HG02981 (cell line): ENCODE measurements around the gene ITGB5.

Source experiments
- ATAC-seq: cut with Tn5 transposase; IDR thresholded peaks from one replicate; pipeline ENCODE4 v1.9.1; 2021; ENCODE audit warnings: mild to moderate bottlenecking, moderate library complexity; ENCODE audit not compliant: unreplicated experiment

The ITGB5 gene, protein sequence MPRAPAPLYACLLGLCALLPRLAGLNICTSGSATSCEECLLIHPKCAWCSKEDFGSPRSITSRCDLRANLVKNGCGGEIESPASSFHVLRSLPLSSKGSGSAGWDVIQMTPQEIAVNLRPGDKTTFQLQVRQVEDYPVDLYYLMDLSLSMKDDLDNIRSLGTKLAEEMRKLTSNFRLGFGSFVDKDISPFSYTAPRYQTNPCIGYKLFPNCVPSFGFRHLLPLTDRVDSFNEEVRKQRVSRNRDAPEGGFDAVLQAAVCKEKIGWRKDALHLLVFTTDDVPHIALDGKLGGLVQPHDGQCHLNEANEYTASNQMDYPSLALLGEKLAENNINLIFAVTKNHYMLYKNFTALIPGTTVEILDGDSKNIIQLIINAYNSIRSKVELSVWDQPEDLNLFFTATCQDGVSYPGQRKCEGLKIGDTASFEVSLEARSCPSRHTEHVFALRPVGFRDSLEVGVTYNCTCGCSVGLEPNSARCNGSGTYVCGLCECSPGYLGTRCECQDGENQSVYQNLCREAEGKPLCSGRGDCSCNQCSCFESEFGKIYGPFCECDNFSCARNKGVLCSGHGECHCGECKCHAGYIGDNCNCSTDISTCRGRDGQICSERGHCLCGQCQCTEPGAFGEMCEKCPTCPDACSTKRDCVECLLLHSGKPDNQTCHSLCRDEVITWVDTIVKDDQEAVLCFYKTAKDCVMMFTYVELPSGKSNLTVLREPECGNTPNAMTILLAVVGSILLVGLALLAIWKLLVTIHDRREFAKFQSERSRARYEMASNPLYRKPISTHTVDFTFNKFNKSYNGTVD

DNA sequence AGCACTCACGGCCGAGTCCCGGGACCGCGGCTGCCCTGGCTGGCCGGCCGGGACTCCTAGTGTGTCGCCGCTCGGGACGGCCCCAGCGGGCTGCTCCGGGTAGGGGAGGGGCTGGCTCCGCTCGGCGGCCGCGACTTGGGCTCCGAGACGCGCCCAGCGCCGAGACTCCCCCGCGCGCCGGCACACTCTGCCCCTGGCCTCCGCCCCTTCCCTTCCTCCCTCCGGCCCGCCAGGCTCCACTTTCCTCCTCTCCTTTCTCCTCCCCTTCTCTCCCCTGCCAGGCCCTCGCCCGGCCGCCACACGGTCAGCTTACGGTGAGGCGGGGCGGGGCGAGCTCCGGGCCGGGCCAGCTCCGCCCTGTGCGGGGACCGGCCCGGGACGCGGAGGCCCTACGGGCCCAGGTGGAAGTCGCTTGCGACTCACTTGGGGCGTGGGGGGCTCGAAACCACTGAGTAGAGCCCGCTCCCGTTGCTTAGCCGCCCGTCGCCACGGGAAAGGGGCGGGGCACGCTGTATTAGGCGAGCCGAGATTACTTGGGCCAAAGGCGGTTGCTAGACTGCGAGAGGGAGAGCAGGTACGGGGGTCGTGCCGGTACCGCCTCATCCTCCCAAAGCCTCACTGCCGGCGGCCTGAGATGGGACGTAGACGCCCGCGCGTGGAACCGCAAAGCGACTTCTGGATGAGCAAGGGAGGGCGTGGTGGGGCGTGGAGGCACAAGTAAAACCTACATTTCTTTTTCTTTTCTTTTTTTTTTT lies at the start of gene ITGB5:
Gene ITGB5, minus strand, starts transcription at position 189 of the 755 bp plus-strand sequence. CDS start 365 bp downstream, outside the sequence.
- ATAC-seq = no peak

DNA sequence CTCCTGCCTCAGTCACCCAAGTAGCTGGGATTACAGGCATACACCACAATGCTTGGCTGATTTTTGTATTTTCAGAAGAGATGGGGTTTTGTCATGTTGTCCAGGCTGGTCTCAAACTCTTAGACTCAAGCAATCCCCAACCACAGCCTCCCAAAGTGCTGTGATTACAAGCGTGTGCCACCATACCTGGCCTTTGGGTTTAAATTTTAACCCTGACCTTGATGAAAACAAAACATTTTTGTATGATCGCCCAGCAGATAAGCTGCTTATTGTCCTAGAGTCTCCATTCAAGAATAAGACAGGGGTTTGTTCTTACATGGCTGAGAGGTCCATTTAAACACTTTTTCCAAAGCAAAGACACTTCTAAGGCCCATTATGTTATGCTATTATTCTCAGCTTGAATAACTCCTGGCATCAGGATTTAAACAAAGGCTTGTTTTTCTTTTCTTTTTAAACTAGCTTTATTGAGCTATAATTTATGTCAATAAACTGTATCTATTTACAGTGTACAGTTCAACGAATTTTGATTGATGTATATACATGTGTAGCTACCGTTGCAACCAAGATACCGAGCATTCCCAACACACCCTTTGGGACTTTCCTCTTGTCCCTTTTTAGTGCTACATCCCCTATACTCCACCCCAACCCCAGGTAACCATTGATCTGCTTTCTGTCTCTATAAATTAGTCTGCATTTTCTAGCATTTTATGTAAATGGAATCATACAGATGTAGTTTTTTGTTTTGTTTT lies 48.8 kb upstream of the ITGB5 start:
- no peak for ATAC-seq

DNA sequence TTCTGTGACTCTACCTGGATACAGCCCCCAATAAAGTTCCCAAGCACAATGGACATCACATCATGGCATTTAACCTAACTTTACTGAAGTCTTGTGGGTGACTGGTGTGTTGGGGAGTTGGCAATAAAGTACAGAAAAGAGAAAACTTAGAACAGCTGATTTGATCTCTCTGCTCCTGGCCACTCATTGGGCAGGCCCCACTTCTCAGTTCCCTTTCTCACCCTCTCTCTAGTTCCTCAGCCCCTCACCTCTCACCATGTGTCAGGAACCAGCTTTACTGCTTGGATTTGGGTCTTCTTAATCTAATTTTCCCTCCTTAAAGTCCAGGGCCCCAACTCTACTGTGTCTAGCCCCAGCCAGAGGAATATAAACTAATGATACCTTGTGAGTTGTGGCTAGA lies 48.1 kb upstream of the ITGB5 start:
- no peak for ATAC-seq

DNA sequence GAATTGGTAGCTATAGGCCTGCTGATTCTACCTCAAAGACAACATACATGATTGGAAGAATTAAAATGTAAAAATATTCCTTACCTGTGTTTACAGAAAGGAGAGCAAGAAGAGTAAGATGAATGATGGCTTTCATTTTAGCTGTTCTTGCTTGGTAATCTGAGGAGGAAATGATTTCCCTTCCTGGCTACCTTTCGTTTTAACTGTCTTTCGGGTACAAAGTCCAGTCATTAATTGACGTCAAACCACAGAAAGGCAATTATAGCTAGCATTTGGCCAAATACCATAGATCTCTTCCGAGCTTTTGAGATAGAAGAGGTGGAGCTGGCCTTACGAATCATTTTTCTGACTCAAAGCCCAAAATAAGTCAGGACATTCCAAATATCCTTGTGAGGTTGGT lies 47.4 kb upstream of the ITGB5 start, which contains the start of gene MUC13:
Gene MUC13, minus strand, starts transcription at position 175 of the 400 bp plus-strand sequence. Its CDS starts 39 bp downstream, at position 136.
- ATAC-seq = no peak

DNA sequence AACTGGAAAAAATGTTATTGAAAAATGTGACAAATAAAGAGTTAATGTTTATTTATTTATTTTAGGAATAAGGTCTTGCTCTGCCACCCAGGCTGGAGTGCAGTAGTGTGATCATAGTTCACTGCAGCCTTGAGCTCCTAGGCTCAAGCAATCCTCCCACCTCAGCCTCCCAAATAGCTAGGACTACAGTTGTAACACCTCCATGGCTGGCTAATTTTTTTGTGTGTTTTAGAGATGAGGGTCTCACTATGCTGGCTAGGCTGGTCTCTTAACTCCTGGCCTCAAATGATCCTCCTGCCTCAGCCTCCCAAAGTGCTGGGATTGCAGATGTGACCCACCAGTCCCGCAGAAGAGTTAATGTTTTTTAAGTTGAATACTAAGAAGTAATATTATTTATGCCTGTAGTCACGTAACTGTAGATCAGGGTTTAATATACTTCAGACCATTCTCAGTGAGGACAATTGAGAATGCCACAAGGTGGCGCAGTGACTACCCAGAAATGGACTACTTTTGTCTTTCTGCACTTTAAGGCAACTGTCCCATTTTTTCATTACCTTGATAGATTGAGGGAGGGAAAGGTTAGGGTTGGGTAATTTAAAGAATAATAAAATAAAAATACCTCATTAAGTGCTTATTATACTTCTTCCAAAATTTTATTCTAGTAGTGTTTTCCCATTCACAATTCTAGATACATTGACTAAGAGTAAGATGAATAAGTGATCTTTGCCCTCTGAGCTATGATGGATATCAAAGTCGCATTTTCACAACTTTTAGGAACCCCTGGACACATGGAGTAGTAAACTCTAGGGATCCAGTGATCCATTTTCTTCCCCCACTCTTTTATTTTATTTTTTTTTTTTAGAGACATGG lies 41.4 kb upstream of the ITGB5 start:
- ATAC-seq = no peak

DNA sequence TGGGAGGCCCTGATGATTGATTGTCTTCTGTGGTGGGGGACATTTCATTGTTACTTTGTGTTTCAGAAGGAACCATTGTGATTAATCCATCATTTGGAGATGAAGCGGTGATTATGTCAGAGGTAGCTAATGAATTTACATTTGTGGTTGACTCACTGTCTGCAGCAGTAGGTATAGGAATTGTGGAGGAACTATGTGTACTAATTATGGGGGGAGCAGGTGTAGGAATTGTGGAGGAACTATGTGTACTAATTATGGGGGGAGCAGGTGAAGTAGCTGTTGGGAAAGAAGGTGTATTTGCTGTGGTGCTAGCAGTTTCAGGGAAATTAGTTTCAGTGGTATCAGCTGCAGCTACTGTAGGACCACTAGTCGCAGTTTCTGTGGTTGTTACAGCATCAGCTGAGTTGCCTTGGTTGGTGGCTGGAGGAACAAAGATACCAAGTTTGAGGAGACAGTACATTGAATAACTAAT lies 40.4 kb upstream of the ITGB5 start:
- ATAC-seq = peak; percentile 88

DNA sequence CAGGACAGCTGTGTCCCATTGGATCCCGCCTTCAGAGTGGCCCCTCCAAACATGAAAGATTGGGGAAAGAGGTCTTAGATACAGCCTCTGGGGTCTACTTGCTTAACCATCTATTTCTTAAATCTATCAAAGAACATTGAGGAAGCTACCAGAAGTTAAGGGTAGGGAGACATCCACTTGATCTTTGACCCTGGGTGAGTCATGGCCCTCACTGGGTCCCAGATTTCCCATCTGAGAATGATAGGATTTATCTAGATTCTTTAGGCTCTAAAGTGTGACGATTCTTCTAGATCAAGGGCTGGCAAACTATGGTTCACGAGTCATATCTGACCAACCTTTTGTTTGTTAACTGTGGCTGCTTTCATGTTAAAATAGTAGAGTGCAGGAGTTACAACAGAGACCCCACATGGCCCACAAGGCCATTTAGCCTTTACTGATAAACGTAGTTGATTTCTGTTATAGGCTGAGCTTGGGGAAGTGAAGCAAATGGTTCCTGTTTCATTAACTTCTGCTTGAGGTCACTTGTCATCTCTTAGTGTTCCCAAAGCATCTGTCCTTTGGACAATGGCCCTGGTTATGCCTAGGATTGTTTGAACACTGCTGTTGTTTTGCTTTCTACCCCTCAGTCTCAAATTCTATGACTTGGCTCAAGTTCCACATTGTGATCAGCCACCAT lies 39.4 kb upstream of the ITGB5 start:
- no peak for ATAC-seq

DNA sequence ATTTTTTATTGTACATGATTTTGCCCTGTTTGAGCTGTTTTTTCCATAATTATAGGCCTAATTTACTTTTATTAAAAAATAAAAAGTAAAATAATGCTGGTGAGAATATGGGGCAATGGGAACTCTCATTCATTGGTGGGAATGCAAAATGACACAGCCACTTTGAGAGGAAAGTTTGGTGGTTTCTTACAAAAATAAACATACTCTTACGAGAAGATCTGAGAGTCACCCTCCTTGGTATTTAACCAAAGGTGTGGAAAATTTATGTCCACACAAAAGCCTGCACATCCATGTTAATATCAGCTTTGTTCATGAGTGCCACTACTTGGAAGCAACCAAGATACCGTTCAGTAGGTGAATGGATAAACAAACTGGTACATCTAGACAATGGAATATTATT lies 37.6 kb upstream of the ITGB5 start:
- ATAC-seq = no peak

DNA sequence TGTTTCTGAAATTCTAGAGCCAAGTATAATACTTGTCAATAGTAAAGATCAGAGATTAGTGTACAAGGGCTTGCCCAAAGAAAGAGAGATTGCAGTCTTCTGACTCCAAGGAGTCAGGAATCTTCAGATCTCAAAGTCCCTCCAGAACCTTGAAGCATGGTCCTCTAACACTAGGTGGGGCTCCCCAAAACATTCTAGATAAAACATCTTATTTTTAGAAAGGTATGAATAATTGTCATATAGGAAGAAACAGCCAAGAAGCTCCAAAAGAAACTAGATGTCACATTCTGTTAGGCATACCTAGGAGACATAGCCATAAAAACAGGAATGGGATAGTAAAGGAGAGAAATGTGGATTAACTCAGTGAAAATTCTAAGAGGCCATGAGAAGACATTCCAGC lies 36.7 kb upstream of the ITGB5 start:
- no peak for ATAC-seq

DNA sequence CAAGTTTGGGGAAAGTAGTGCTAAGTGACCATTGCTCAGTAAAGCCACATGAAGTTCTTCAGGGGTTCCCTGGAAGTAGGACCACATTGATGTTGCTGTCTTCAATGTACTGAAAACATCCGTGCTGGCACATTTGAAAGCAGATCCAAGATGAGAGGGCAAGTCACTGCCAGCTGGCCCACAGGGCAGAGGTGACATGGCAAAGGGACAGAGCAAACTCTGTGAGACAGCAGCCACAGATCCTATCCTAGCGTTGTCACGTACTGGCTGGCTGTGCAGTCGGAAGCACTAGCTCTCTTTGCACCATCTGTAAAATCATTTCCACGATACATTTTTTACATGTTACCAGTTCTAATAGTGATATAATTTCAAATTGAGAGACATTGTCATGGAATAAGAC lies 33.6 kb upstream of the ITGB5 start:
- ATAC-seq = no peak

DNA sequence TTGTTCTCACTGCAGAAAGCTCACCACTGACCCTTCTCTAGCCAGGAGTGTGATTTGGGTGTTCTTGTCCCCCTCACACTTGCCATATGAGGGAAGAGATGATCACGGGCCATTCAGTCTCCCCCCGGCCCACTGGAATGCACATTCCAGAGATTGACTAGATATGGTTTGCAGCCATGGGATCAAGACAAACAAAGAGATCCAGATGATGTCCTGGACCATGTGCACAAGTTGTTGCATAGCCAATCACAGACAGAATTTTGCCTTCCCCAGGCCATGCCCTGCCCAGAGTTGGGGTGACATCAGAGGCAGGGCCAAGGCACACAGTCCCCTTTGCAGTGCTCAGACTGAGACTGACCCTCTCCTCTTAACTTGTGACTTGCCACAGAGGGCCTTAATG lies 32.6 kb upstream of the ITGB5 start:
- no peak for ATAC-seq

DNA sequence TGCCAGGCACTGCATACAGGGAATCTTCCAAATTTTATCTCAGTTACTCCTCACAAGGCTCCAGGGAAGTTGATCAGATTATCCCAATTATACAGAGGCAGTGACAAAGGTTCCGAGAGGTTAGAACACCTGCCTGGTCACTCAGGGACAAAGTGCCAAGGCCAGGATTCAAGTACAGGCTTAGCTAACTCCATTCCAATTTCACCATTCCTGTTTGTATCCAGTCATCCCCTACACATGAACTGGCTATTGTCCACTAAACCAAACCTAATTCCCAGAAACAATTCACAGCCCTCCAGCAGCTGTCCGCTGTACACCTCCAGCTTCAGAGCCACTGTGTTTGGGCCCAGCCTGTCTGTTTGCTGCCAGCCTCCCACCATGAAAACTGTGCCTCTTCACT lies 31.4 kb upstream of the ITGB5 start:
- no peak for ATAC-seq

DNA sequence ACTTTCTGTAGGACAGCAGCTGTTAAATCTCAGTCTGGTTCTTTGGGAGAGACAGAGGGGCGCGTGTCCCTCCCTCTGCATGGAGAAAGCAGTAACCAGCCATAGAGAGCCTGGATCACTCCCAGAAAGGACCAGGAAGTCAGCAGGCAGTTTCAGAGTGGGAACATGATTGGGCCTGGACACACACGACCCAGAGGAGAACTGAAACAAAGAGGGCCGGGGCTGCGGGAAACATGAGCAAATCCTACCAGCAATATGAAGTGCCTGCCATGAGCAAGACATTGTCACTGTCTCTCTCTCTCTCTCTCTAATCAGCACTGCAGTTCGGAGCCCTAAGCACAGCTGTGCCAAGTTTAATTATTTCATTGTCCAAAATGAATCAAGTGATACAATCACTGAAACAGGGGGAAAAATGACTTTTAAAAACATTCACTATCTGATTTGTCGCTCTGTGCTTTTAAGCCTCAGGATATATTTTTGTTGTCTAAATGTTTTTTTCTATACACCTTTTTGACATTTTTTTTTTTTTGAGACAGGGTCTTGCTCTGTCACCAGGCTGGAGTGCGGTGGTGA lies 29.8 kb upstream of the ITGB5 start:
- no peak for ATAC-seq

DNA sequence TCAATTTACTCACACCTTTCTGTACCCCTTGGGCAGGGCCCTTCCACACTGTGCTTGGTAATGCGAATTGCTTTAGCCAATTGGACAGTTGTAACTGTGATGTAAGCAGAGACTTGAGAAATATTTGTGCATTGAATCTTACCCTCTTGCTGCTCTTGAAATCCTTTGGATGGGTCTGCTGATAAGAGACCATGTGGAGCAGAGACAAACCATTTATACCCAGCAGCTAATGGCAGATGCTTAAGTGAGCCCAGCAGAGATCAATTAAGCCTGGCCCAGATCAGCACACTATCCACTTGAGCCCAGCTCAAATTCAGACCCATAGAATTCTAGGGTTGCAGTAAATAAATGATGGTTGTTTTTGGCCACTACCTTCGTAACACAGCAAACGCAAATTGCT lies 28.1 kb upstream of the ITGB5 start:
- no peak for ATAC-seq

DNA sequence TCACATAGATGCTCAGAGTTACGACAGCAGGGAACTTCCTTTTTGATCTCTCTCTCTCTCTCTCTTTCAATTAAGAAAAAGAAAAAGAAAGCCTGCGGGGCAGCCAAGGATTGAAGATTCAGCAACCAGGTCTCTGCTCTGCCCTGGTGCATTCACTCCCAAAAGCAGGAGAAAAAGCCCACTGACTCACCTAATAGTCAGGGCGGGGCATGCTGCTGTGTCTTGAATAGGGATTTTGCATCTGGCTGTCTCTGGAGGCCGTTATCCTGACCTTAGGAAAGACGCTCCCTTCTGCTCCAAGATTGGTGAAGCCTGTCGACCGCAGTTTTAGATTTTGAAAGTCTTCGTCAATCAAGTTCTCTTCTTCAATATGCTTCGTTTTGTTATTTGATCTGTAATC lies 20.8 kb upstream of the ITGB5 start:
- no peak for ATAC-seq

DNA sequence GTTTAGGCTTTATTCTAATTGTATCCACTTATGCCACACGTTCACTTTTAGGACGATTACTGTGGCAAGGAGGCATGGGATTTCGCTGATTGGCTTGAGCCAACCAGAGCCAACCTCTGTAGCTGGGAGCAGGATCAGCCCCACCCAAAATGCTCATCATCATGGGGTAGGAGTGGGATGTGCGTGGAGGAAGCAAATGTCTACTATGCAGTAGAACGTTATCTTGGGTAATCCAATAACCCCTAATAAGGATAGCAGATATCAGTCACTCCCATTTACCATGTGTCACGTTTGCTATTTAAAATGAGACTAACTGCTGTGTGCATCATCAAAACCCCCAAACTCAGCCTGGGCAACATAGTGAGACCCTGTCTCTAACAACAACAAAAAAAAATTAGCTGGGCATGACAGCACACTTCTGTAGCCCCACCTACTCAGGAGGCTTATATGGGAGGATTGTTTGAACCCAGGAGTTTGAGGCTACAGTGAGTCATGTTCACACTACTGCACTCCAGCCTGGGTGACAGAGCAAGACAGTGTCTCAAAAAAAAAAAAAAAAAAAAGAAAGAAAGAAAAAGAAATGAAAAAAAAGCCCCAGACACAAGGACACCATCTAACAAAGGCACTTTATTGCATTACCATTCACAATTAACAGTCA lies 17.8 kb upstream of the ITGB5 start:
- no peak for ATAC-seq

DNA sequence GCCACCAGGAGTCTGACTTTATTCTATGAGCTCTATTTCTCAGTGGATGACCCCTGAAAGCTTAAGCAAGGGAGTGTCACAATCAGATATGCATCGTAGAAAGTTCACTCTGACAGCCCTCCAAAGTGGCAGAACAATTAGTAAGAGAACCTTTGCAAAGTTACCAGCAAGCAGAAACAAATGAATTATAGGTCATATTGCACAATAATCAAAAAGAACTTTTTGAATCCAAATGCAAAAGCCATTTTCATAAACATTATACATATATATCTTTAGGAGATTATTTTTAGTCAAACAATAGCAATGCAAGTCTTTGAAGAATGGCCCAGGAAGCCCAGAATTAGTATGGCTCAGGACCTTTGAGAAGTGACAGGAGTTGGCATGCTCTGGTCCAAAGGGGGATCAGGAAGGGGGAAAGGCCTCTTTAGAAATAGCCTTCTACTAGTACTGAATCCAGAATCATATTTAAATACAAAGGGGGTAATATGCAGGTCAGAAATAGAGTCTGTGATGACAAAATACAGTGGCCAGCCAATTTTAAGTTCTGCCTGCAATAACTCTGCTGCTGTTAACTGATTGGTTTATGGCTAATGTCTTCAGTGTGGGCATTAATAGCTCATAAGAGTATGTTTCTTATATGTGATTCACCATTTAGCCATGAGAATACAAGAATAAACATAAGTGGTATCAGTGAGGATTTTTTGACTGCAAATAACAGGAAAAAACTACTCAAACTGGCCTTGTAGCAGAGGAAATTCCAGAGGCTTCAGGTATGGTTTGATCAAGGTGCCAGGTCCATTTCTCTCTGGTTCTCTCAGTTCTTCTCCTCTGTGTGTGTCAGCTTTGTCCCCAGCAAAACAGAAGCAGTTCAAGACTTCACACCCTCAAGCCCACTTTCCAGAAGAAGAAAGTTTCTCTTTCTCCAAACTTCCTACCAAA lies 17.0 kb upstream of the ITGB5 start:
- no peak for ATAC-seq
